Fibroblast of pulmonary artery (primary cell): Measurements from ENCODE around the gene TRIM52.
A peak's percentile ranks its signal among the peaks of the same experiment; 100 is the strongest.

Source experiments
- DNase-seq: peaks from one replicate; pipeline ENCODE4 v3.0.0-alpha.2; 2010; ENCODE audit warnings: low read depth
- H3K4me3 ChIP-seq: replicated peaks from 2 replicates; pipeline ENCODE4 v1.5.1; 2011; ENCODE audit warnings: low read depth, mild to moderate bottlenecking, control low read depth, low read length, moderate library complexity
- TF ChIP-seq, protein P1 (sequence below): IDR thresholded peaks from 2 replicates; pipeline ENCODE4 v1.5.1; 2011; ENCODE audit warnings: mild to moderate bottlenecking, control low read depth, low read length, inconsistent platforms; ENCODE audit errors: missing control alignments

Gene TRIM52

DNA sequence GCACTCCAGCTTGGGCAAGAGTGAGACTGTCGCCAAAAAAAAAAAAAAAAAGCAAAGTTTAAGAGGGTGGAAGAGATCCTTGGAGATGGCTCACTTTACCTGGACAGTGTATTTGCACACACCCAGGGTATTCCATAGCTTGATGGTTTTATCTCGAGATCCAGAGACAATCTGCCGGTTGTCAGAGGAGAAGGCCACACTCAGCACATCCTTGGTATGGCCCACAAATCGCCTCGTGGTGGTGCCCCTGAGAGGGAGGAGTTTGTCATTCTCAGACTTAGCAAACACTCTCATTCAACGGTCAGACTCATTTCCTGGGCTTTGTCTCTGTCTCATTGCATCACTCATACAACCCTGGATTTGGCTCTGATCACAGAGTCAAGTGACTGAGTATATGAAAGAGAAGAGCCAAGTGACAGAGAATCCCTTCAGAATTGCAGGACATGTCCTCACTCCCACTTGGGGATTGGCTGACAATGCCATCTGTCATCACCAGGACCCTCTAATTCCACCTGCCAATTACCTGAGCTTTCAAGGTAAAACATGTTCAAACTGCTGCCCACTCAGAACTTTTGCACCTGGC, 19.5 kb downstream of the TRIM52 start:
- H3K4me3 ChIP-seq: peak overlapping the region; percentile 99
- peak; percentile 94 for DNase-seq

GRCh38 chr5:181239062-181239663, 21.8 kb downstream of the TRIM52 start:
- TF ChIP-seq, protein P1, sequence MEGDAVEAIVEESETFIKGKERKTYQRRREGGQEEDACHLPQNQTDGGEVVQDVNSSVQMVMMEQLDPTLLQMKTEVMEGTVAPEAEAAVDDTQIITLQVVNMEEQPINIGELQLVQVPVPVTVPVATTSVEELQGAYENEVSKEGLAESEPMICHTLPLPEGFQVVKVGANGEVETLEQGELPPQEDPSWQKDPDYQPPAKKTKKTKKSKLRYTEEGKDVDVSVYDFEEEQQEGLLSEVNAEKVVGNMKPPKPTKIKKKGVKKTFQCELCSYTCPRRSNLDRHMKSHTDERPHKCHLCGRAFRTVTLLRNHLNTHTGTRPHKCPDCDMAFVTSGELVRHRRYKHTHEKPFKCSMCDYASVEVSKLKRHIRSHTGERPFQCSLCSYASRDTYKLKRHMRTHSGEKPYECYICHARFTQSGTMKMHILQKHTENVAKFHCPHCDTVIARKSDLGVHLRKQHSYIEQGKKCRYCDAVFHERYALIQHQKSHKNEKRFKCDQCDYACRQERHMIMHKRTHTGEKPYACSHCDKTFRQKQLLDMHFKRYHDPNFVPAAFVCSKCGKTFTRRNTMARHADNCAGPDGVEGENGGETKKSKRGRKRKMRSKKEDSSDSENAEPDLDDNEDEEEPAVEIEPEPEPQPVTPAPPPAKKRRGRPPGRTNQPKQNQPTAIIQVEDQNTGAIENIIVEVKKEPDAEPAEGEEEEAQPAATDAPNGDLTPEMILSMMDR: no peak
- DNase-seq: no peak
- H3K4me3 ChIP-seq: no peak overlapping the region

More for the DNA sequence above, 19.5 kb downstream of the TRIM52 start:
- TF ChIP-seq, protein P1: no peak

DNA sequence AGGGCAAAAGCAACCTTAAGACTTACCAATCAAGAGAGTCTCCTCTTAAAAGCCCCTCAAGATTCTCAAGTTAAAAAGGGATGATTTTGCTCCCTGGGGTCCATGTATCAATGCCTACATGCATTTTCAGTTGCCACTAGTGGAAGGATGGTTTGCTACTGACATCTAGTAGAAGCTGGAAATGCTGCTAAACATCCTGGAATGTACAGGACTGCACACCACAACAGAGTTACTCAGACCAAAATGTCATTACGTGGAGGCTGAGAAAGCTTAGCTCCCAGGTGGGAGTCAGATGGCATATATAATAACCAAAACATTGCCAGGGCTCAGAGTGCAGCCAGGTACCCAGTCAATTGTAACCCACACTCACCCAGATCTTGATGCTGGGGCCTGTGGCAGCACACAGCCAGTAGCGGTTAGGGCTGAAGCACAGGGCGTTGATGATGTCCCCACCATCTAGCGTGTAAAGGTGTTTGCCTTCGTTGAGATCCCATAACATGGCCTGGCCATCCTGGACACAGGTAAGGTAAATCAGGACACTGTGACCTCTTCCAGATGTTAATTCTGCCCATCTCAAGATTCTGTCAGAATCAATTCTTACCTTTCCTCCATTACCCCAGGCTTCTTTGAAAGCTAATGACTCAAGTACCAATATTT, 23.1 kb downstream of the TRIM52 start:
- no peak for DNase-seq
- no peak overlapping the region for H3K4me3 ChIP-seq
- TF ChIP-seq, protein P1: no peak

GRCh38 chr5:181236954-181237641, 23.8 kb downstream of the TRIM52 start:
- TF ChIP-seq, protein P1: no peak
- no peak for DNase-seq
- H3K4me3 ChIP-seq: no peak overlapping the region

- no peak for DNase-seq
- TF ChIP-seq, protein P1: no peak
- H3K4me3 ChIP-seq: no peak overlapping the region
Measured at GRCh38 chr5:181236471-181236870, 24.5 kb downstream of the TRIM52 start.

GRCh38 chr5:181235689-181236366, 25.1 kb downstream of the TRIM52 start:
- no peak for DNase-seq
- TF ChIP-seq, protein P1: no peak
- H3K4me3 ChIP-seq: no peak overlapping the region
